Ishikawa (cell line): ENCODE measurements around the gene C19orf73.

ENCODE experiments used
- CEBPB ChIP-seq: IDR thresholded peaks from 2 replicates; pipeline ENCODE4 v1.6.1; 2012
- CREB1 ChIP-seq: IDR thresholded peaks from 2 replicates; pipeline ENCODE4 v1.6.1; 2012; ENCODE audit warnings: low read depth
- EP300 ChIP-seq: IDR thresholded peaks from 2 replicates; pipeline ENCODE4 v1.6.1; 2012; ENCODE audit warnings: borderline replicate concordance
- FOXM1 ChIP-seq: IDR thresholded peaks from 2 replicates; pipeline ENCODE4 v1.6.1; 2012; ENCODE audit warnings: low read depth, borderline replicate concordance
- MAX ChIP-seq: IDR thresholded peaks from 2 replicates; pipeline ENCODE4 v1.6.1; 2012
- REST ChIP-seq: IDR thresholded peaks from 2 replicates; pipeline ENCODE4 v1.6.1; 2012; ENCODE audit warnings: low read depth, mild to moderate bottlenecking
- TAF1 ChIP-seq: IDR thresholded peaks from 2 replicates; pipeline ENCODE4 v1.6.1; 2012; ENCODE audit warnings: low read depth, mild to moderate bottlenecking
- TCF12 ChIP-seq: IDR thresholded peaks from 2 replicates; pipeline ENCODE4 v1.6.1; 2012; ENCODE audit warnings: low read depth
- TEAD4 ChIP-seq: IDR thresholded peaks from 2 replicates; pipeline ENCODE4 v1.6.1; 2012
- YY1 ChIP-seq: IDR thresholded peaks from 2 replicates; pipeline ENCODE4 v1.6.1; 2012; ENCODE audit warnings: low read depth

GRCh38 chr19:49141352-49141751 lies 22.4 kb upstream of the C19orf73 start:
- TF ChIP-seq FOXM1 (no peak), CEBPB (no peak), MAX (no peak), EP300 (no peak), REST (no peak), YY1 (no peak), CREB1 (no peak), TEAD4 (no peak), TCF12 (no peak), TAF1 (no peak)
